Smooth muscle cell (in vitro differentiated cells): ENCODE measurements around the gene APMAP. TPM values are rescaled to one million over a fixed set of nuclear protein-coding genes. Genes with fewer than 3 reads are reported as not detected.
A peak's percentile ranks its signal among the peaks of the same experiment; 100 is the strongest.

Source experiments
- DNase-seq: peaks from one replicate; lab custom pipeline; 2025; ENCODE audit not compliant: unreplicated experiment; lab: John Stamatoyannopoulos, UW
- H2AFZ ChIP-seq: fragments of 200-600 bp; sonication (generic); 2 replicates; pipeline ENCODE4 v1.6.0; 2016; ENCODE audit warnings: antibody characterized with exemption, low read depth, mild to moderate bottlenecking
- H3F3A ChIP-seq: fragments of 200-600 bp; sonication (generic); 2 replicates; pipeline ENCODE4 v1.6.0; 2017; ENCODE audit warnings: antibody characterized with exemption, low read depth
- H3K27ac ChIP-seq: fragments of 200-600 bp; sonication (generic); 2 replicates; pipeline ENCODE4 v1.5.1; 2016; ENCODE audit warnings: low read depth, mild to moderate bottlenecking
- H3K27me3 ChIP-seq: fragments of 200-600 bp; sonication (generic); 2 replicates; pipeline ENCODE4 v1.6.1; 2016; ENCODE audit warnings: low read depth, mild to moderate bottlenecking
- H3K36me3 ChIP-seq: fragments of 200-600 bp; sonication (generic); 2 replicates; pipeline ENCODE4 v1.5.1; 2016; ENCODE audit warnings: low read depth
- H3K4me1 ChIP-seq: fragments of 200-600 bp; sonication (generic); 2 replicates; pipeline ENCODE4 v1.5.1; 2016; ENCODE audit warnings: low read depth
- H3K4me2 ChIP-seq: fragments of 200-600 bp; sonication (generic); 2 replicates; pipeline ENCODE4 v1.6.0; 2016; ENCODE audit warnings: mild to moderate bottlenecking
- H3K4me3 ChIP-seq: fragments of 200-600 bp; sonication (generic); 2 replicates; pipeline ENCODE4 v1.5.1; 2016; ENCODE audit warnings: mild to moderate bottlenecking
- H3K79me2 ChIP-seq: fragments of 200-600 bp; sonication (generic); 2 replicates; pipeline ENCODE4 v1.6.0; 2016; ENCODE audit warnings: low read depth, mild to moderate bottlenecking
- H3K9ac ChIP-seq: fragments of 200-600 bp; sonication (generic); 2 replicates; pipeline ENCODE4 v1.6.0; 2016; ENCODE audit warnings: low read depth
- H3K9me3 ChIP-seq: fragments of 200-600 bp; sonication (generic); replicated peaks from 2 replicates; pipeline ENCODE4 v1.5.1; 2016; ENCODE audit warnings: low read depth
- H4K20me1 ChIP-seq: fragments of 200-600 bp; sonication (generic); 2 replicates; pipeline ENCODE4 v1.6.0; 2016; ENCODE audit warnings: low read depth
- WGBS: methylation state at CpG from one replicate; pipeline ENCODE4 v1.1.7; 2016; ENCODE audit warnings: low lambda C conversion rate; 5-methylcytosine and 5-hydroxymethylcytosine counted together
- polyA plus RNA-seq: library from polyadenylated mRNA; unstranded; fragments of >200 nt; fragmentation: Nextera tagmentation; extraction: Ambion mirVana; gene quantifications from 2 replicates; pipeline ENCODE4 v1.2.1, GENCODE V29; 2016
- total RNA-seq: library from RNA; depleted of rRNA; stranded (reverse); fragments of >200 nt; gene quantifications from 2 replicates; pipeline ENCODE4 v1.2.3, GENCODE V29; 2014
- TF ChIP-seq, protein P1 (sequence below): fragments of 200-600 bp; sonication (generic); IDR thresholded peaks from 2 replicates; pipeline ENCODE4 v1.5.1; 2017; ENCODE audit warnings: borderline replicate concordance, mild to moderate bottlenecking, antibody characterized with exemption; ENCODE audit not compliant: insufficient read depth, poor library complexity, severe bottlenecking

Gene APMAP, protein sequence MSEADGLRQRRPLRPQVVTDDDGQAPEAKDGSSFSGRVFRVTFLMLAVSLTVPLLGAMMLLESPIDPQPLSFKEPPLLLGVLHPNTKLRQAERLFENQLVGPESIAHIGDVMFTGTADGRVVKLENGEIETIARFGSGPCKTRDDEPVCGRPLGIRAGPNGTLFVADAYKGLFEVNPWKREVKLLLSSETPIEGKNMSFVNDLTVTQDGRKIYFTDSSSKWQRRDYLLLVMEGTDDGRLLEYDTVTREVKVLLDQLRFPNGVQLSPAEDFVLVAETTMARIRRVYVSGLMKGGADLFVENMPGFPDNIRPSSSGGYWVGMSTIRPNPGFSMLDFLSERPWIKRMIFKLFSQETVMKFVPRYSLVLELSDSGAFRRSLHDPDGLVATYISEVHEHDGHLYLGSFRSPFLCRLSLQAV
- total RNA-seq (54.4 and 57.4 TPM in 2 replicates), polyA plus RNA-seq (86.9 and 90.9 TPM in 2 replicates)

DNA sequence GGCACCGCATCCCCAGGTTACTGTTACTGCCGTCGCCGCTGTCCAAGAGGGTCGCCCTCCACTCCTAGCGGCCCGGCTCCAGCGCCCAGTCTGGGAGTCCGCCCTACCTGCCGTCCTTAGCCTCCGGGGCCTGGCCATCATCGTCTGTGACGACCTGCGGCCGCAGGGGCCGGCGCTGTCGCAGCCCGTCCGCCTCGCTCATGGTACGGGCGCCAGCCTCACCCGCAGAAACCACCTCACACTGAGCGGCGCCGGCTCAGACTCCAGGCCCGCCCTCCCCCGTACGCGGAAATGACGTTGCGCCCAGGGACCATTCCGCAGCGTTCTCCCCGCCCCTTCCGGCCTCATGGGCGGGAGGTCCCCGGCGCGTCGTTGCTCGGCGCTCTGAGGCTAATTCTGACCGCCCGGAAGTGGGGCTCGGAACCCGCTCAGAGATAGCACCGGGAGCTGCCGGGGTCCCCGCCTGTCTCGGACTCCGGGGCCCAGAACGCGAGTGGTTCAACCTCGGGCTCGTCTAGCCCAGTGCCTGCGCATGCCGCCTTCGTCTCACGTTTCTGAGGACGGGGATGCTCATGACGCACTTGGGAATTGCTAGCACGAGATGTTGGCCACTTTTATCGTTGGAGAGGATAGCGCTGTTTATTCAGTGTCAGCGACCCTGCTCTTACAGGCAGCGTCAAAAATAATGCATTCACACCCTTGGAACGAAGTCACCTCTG is at the start of gene APMAP:
TSS of gene APMAP (minus strand) at position 265 of the 719 bp plus-strand sequence. CDS start at position 202, 63 bp downstream.
- no peaks in the 10 kb centered on the region for H3K36me3 ChIP-seq
- peaks cover 5% of the 10 kb centered on the region for H3K27me3 ChIP-seq
- no peaks in the 10 kb centered on the region for H3F3A ChIP-seq
- peak; percentile 79 for DNase-seq
- peak within 1 kb of the TSS; percentile 98 for H3K4me2 ChIP-seq
- WGBS, result 2% methylated on average over 67 of the region's 69 CpGs
- peak within 1 kb of the TSS; percentile 77 for H3K4me3 ChIP-seq
- H3K79me2 ChIP-seq, result peaks cover 45% of the 10 kb centered on the region
- H4K20me1 ChIP-seq, result peaks cover 19% of the 10 kb centered on the region
- peak within 1 kb of the TSS; percentile 97 for H2AFZ ChIP-seq
- H3K9ac ChIP-seq, result peak within 1 kb of the TSS; percentile 85
- H3K27ac ChIP-seq, result peak within 1 kb of the TSS; percentile 90
- H3K9me3 ChIP-seq, result no peaks in the 10 kb centered on the region
- TF ChIP-seq, protein P1, sequence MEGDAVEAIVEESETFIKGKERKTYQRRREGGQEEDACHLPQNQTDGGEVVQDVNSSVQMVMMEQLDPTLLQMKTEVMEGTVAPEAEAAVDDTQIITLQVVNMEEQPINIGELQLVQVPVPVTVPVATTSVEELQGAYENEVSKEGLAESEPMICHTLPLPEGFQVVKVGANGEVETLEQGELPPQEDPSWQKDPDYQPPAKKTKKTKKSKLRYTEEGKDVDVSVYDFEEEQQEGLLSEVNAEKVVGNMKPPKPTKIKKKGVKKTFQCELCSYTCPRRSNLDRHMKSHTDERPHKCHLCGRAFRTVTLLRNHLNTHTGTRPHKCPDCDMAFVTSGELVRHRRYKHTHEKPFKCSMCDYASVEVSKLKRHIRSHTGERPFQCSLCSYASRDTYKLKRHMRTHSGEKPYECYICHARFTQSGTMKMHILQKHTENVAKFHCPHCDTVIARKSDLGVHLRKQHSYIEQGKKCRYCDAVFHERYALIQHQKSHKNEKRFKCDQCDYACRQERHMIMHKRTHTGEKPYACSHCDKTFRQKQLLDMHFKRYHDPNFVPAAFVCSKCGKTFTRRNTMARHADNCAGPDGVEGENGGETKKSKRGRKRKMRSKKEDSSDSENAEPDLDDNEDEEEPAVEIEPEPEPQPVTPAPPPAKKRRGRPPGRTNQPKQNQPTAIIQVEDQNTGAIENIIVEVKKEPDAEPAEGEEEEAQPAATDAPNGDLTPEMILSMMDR, result no peak
- H3K4me1 ChIP-seq, result peaks cover 4% of the 10 kb centered on the region

DNA sequence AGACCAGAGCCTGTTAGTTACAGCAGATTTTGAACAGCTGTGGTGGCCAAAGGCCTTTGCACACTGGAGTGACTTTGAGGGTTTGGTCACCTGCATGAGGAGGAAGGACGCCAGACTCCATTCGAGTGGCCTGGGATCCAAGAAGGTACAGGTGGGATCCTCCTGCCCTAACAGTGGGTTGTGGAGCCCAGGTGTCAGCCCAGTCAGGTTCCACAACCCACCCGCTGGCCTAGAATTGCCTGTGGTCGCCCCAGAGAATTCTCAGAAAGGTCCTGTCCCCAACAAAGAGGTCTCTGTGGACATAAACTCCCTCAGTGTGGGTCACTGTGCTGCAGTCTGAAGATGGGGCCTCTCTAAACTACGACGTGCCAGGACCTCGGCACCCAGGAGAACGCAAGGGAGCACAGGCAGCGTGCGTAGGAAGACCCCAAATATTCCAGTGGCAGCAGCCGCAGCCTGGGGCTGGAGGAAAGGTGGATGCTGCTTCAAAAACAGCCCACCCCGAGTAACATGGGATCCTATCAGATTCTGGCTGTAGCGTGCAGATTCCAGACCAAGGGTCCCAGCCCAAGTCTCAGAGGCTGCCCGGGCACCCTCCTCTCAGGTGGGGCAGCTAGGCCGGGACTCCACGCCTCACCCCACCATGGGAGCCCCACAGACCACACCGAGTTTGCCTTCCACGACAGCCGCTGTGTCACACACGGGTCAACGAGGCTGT is 49.4 kb upstream of the APMAP start:
- H3K4me3 ChIP-seq, result no peak overlapping the region
- no peak overlapping the region for H3K9ac ChIP-seq
- no peaks in the 10 kb centered on the region for H3F3A ChIP-seq
- no peak for DNase-seq
- H4K20me1 ChIP-seq, result no peaks in the 10 kb centered on the region
- H3K4me2 ChIP-seq, result no peak overlapping the region
- H3K9me3 ChIP-seq, result no peaks in the 10 kb centered on the region
- H3K27ac ChIP-seq, result no peak overlapping the region
- no peaks in the 10 kb centered on the region for H3K4me1 ChIP-seq
- no peaks in the 10 kb centered on the region for H3K27me3 ChIP-seq
- H2AFZ ChIP-seq, result no peak overlapping the region
- no peaks in the 10 kb centered on the region for H3K79me2 ChIP-seq
- TF ChIP-seq, protein P1, result no peak
- WGBS, result 96% methylated on average over 21 of the region's 21 CpGs
- no peaks in the 10 kb centered on the region for H3K36me3 ChIP-seq

DNA sequence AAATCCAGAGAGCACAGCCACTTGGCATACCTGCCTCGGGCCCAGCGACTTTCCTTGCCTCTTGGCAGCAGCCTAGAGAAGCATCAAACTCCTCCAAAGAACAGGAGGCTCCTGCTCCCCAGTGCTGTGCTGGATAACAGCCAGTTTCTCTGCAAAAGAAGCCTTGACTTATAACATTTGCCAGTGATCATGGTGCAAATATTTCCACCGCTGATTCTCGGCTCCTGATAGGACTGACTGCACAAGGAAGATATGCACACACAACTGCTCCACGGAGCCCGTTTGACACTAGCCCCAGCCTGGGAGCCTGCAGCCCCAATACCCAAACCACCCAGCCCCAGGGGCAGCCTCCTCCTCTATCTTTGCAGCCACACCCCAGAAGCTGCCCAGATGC is 47.9 kb upstream of the APMAP start:
- no peak overlapping the region for H3K4me2 ChIP-seq
- H3K27me3 ChIP-seq, result no peaks in the 10 kb centered on the region
- TF ChIP-seq, protein P1, result no peak
- no peaks in the 10 kb centered on the region for H4K20me1 ChIP-seq
- H2AFZ ChIP-seq, result no peak overlapping the region
- no peaks in the 10 kb centered on the region for H3F3A ChIP-seq
- H3K9ac ChIP-seq, result no peak overlapping the region
- H3K79me2 ChIP-seq, result no peaks in the 10 kb centered on the region
- H3K9me3 ChIP-seq, result no peaks in the 10 kb centered on the region
- no peak for DNase-seq
- no peak overlapping the region for H3K4me3 ChIP-seq
- no peaks in the 10 kb centered on the region for H3K36me3 ChIP-seq
- no peak overlapping the region for H3K27ac ChIP-seq
- no peaks in the 10 kb centered on the region for H3K4me1 ChIP-seq
- 77% methylated on average over 6 of the region's 6 CpGs for WGBS
